DMS114 treated with DMSO at 0.1 percent for 48 hours (cell line): ENCODE data around the gene CCN5.
A peak's percentile ranks its signal among the peaks of the same experiment; 100 is the strongest.

Experiments used
- DNase-seq: peaks from one replicate; lab custom pipeline; 2025; ENCODE audit not compliant: unreplicated experiment; lab: John Stamatoyannopoulos, UW

The CCN5 gene

GRCh38 chr20:44715499-44716308 is 535 bp downstream of the CCN5 start:
- DNase-seq: no peak

GRCh38 chr20:44716309-44717106 is 1.3 kb downstream of the CCN5 start:
- no peak for DNase-seq

- DNase-seq: no peak
These were observed 2.8 kb downstream of the CCN5 start for GRCh38 chr20:44717986-44718385.

GRCh38 chr20:44719841-44720240 is 4.7 kb downstream of the CCN5 start:
- DNase-seq: no peak

GRCh38 chr20:44720621-44720996 is 5.4 kb downstream of the CCN5 start:
- no peak for DNase-seq

- no peak for DNase-seq
These were observed 6.0 kb downstream of the CCN5 start for GRCh38 chr20:44720997-44721784.

GRCh38 chr20:44721785-44722054 is 6.6 kb downstream of the CCN5 start:
- DNase-seq: no peak

GRCh38 chr20:44722990-44723389 is 7.8 kb downstream of the CCN5 start:
- DNase-seq: no peak

GRCh38 chr20:44723391-44723790 is 8.2 kb downstream of the CCN5 start:
- DNase-seq: no peak

- no peak for DNase-seq
These were observed 8.7 kb downstream of the CCN5 start for GRCh38 chr20:44723798-44724362.

- DNase-seq: no peak
These were observed 9.4 kb downstream of the CCN5 start for GRCh38 chr20:44724423-44725091.

- no peak for DNase-seq
These were observed 10.7 kb downstream of the CCN5 start for GRCh38 chr20:44725837-44726236.

- DNase-seq: no peak
These were observed 11.9 kb downstream of the CCN5 start for GRCh38 chr20:44727039-44727438.

GRCh38 chr20:44727651-44728050 is 12.5 kb downstream of the CCN5 start:
- no peak for DNase-seq

- no peak for DNase-seq
These were observed 13.8 kb downstream of the CCN5 start for GRCh38 chr20:44728801-44729443.

GRCh38 chr20:44730441-44730840 is 15.3 kb downstream of the CCN5 start:
- no peak for DNase-seq

GRCh38 chr20:44731657-44732056 is 16.5 kb downstream of the CCN5 start:
- no peak for DNase-seq

GRCh38 chr20:44732327-44732726 is 17.2 kb downstream of the CCN5 start:
- DNase-seq: no peak

- DNase-seq: peak; percentile 20
These were observed 18.3 kb downstream of the CCN5 start for GRCh38 chr20:44733341-44734069.

GRCh38 chr20:44734938-44735337 is 19.8 kb downstream of the CCN5 start:
- DNase-seq: no peak
